SKM-1 (cell line): ENCODE measurements around the gene ABCD2.
"Not testable (repeated sequence)": the region's sequence is repeated elsewhere in the genome, so short reads cannot be mapped to it uniquely, and the experiment has no call there.

Experiments used
- DNase-seq: peaks from one replicate; lab custom pipeline; 2025; ENCODE audit not compliant: unreplicated experiment; lab: John Stamatoyannopoulos, UW

The ABCD2 gene

DNA sequence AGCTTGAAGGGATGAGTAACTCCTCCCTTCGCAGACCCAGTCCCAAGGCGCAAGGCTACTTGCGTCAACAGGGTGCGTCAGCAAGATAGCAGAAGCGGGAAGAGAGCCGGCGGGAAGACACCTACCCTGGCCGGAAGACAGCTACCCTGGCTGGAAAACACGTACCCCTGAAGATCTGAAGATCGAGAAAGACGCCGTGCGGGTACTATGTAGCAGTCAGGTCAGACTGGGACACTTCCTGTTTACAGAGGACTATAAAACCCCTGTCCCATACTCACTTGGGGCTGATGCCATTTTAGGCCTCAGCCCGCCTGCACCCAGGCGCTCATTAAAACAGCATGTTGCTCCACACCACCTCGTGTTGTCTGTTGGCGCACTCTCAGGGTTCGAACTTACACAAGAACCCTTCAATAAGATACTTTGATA lies 80.9 kb downstream of the ABCD2 start:
- no peak for DNase-seq

- no peak for DNase-seq
Measured at GRCh38 chr12:39533951-39534350, 85.7 kb downstream of the ABCD2 start.

DNA sequence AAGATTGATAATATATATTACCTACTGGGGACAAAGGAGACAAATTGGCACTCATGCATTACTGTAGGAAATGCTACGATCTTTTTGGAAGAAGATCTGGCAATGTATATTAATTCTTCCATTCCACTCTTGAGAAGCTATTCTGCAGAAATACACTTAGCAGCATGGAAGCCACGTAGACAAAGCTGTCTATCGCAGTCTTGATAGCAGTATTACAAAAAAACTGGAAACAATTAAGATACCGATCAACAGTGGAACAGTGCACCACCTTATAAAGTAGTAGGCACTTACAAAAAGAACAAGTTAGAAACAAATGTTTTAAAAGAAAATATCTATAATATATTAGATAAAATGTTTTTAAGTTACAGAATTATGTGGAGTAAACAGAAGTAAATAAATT lies 87.2 kb downstream of the ABCD2 start:
- no peak for DNase-seq

DNA sequence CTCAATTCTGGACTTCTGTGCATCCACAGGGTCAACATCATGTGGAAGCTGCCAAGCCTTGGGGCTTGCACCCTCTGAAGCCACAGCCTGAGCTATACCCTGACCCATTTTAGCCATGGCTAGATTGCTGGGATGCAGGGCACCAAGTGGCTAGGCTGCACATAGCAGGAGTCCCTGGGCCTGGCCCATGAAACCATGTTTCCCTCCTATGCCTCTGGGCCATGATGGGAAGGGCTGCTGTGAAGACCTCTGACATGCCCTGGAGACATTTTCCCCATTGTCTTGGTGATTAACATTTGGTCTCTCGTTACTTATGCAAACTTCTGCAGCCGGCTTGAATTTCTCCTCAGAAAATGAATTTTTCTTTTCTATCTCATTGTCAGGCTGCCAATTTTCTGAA lies 92.6 kb downstream of the ABCD2 start:
- no peak for DNase-seq

- DNase-seq: not testable (repeated sequence)
Measured at GRCh38 chr12:39522167-39522566, 97.4 kb downstream of the ABCD2 start.

- no peak for DNase-seq
Measured at GRCh38 chr12:39510001-39510400, 109.6 kb downstream of the ABCD2 start.

- DNase-seq: no peak
Measured at GRCh38 chr12:39505554-39505953, 114.0 kb downstream of the ABCD2 start.

DNA sequence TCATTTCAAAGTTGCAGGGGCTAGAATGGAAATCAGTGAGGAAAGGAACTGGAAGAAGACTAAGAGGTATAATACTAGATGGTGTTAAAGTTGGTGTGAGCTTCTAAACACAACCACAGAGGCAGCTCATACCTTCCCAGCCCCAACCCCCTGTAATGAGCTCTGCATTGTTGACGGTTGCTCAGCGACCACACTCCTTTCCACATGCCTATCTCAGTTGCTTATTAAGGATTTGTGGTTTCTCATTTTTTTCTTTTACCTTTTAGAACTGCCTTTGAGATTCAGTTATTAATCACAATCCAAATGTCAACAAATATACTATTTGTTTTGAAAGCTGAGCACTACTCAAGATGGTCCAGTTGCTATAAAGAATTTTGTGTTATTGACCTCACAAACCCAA lies 114.6 kb downstream of the ABCD2 start:
- DNase-seq: no peak

DNA sequence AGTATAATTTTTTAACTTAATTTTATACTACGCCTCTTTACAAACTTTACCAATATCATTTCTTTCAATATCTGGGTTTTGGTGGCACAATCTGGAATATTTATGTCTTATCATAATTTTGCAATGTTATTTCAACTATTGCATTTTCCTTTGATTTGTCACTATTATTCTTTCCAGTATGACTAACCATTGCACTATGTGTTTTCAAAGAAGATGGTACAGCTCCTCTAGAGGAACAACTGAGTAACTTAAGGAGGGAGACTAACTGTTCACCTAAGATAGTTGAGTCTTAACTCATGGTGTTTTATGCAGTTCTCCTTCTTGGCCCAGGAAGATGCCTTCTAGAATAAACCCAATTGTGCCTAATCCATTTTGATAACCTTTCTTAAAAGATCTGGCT lies 116.2 kb downstream of the ABCD2 start:
- DNase-seq: no peak

- DNase-seq: no peak
Measured at GRCh38 chr12:39502726-39503125, 116.9 kb downstream of the ABCD2 start.
